ENCODE results near the gene HOXC12. TPM values are rescaled to one million over a fixed set of nuclear protein-coding genes. Genes with fewer than 3 reads are reported as not detected.

The HOXC12 gene
- total and polyA plus RNA-seq, 2 of the 8 experiments (the other 6 are each of a cell fraction or from before 2014, with no cell fraction given), result not detected

DNA sequence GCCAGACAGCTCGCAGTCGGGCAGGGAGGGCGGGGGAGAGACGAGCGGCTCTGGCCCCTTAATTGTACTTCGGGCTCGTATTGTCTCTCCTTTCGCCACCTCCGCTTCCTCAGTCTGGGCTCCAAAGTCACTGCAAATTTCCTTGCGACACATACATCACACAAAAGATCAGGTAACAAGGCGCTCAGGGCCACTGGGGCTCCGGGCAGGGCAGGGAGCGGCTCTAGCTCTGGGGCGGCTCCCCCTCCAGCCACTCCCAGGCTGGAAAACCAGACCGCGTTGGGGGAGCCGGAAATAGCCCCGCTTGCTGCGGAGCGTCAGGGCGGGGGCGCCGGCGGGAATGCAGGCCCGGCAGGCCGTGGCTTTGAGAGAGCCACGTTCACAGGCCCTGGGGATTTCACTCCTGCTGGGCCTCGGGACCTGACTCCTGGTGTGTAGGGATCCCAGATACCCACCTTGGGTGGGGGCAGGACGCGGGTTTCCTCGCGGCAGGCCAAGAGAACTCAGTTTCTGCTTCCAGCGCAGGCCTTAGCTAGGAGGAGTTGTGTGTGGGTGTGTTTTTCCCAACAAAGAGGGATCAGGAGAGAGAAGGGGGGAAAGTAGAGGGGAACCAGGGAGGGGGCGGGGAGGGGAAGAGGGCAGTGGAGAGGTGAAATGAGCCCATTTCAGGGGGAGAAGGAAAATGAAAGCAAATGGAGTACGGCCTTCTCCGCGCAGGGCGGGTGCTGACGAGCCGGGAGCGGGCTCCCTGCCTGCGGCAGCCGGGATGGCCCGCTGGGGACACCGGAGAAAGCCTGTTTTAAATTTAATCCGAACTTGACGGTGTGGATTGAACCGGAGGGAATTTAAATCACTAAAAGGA, 40.9 kb downstream of the HOXC12 start:
- H3K4me2 ChIP-seq (ENCODE audit: insufficient read depth in 1 of 2, low read depth in 2 of 2, low read length in 2 of 2), result peak overlapping the region; percentile 23 to 56
- H3K79me2 ChIP-seq (ENCODE audit: control insufficient read depth in 1 of 2, insufficient read depth in 2 of 2, low read length in 2 of 2), result no peaks in the 10 kb centered on the region
- peak overlapping the region; percentile 72; the same call in 1 of the 2 replicates for H2BK15ac ChIP-seq (ENCODE audit: low read length)
- no peaks in the 10 kb centered on the region for H3K79me1 ChIP-seq (ENCODE audit: low read depth, low read length)
- no peak for FAIRE-seq
- H2AK5ac ChIP-seq (ENCODE audit: low read depth, low read length), result no peak overlapping the region
- peaks cover 4% of the 10 kb centered on the region; the same call in 1 of the 2 replicates for H3K23me2 ChIP-seq (ENCODE audit: low read depth, low read length)
- peak overlapping the region; percentile 68 for H2BK12ac ChIP-seq (ENCODE audit: low read depth, low read length)
- H2BK120ac ChIP-seq (replicated peaks; ENCODE audit: low read depth, low read length), result no peak overlapping the region
- H3K4ac ChIP-seq (replicated peaks; ENCODE audit: insufficient read length, low read depth, low read length), result no peak overlapping the region
- no peak overlapping the region for H4K8ac ChIP-seq (ENCODE audit: extremely low read depth, insufficient read depth, low read length)
- peaks cover 0 to 4% of the 10 kb centered on the region in 2 experiments; a peak in 1 of 4 replicates for H3K9me3 ChIP-seq (ENCODE audit: insufficient read depth in 2 of 2, low read depth in 1 of 2, low read length in 1 of 2)
- H3K18ac ChIP-seq (ENCODE audit: extremely low read depth, low read length), result no peak overlapping the region; the same call in 1 of the 2 replicates
- peak overlapping the region; percentile 72; the same call in 1 of the 2 replicates for H2BK20ac ChIP-seq (ENCODE audit: low read length)
- DNase-seq (ENCODE audit: low read depth in 1 of 2, low spot score in 2 of 2), result peak in 1 of 2 experiments; percentile 80
- peaks cover 27 to 28% of the 10 kb centered on the region in 2 experiments for H4K20me1 ChIP-seq (replicated peaks in 1 of 2; ENCODE audit: control insufficient read depth in 1 of 2, insufficient read depth in 2 of 2, low read length in 2 of 2)
- no peak overlapping the region for H3K23ac ChIP-seq (ENCODE audit: insufficient read length)
- no peak overlapping the region for H4K91ac ChIP-seq (replicated peaks; ENCODE audit: insufficient read length, low read length)
- peaks cover 97 to 100% (median 100%) of the 10 kb centered on the region in 4 experiments for H3K27me3 ChIP-seq (replicated peaks in 1 of 4; ENCODE audit: control insufficient read depth in 3 of 4, extremely low read depth in 1 of 4, insufficient read depth in 3 of 4, low read length in 3 of 4)
- H3K14ac ChIP-seq (ENCODE audit: insufficient read length), result no peak overlapping the region
- no peak overlapping the region for H2AFZ ChIP-seq (ENCODE audit: low read length)
- ChIA-PET CTCF (ENCODE audit: partially characterized antibody) (interaction anchor here (0.7 to 4.4 kb wide), 10 partner anchors 8 to 218 kb away, joined by 3 to 28 read pairs (median 4); partner anchors contain the start of genes HOXC10 and HOXC8), POLR2A (ENCODE audit: partially characterized antibody) (interaction anchor here (1.6 kb wide), 1 partner anchor 10 kb away, joined by 4 read pairs; no protein-coding TSS in a partner anchor)
- WGBS, 2 experiments (ENCODE audit: extremely low coverage in 1 of 2, insufficient coverage in 1 of 2, insufficient read length in 1 of 2, insufficient replicate concordance in 2 of 2, low coverage in 1 of 2, low lambda C conversion rate in 2 of 2, missing lambda C conversion rate in 1 of 2), result 1% methylated on average over 27 of the region's 48 CpGs; no CpG with 5 or more reads in 1 of the 2 experiments
- no peak overlapping the region for H3K9ac ChIP-seq (replicated peaks in 1 of 4; ENCODE audit: extremely low read depth in 1 of 4, low read depth in 3 of 4, low read length in 3 of 4)
- H2BK5ac ChIP-seq (ENCODE audit: low read depth, low read length), result peak overlapping the region; percentile 2; the same call in 1 of the 2 replicates
- peak overlapping the region in 1 of 4 experiments; percentile 45; a peak in 3 of 8 replicates for H3K4me3 ChIP-seq (ENCODE audit: extremely low read depth in 1 of 4, insufficient read depth in 2 of 4, low read depth in 3 of 4, low read length in 4 of 4)
- TF ChIP-seq EGR1 (IDR thresholded peaks at IDR 0.05; ENCODE audit: borderline replicate concordance, low read depth, low read length) (0 out of 2 replicates have a peak, but pooled peaks have one; percentile 16), YY1 (IDR thresholded peaks at IDR 0.05; ENCODE audit: low read depth, low read length) (0 out of 2 replicates have a peak, but pooled peaks have one; percentile 34), GABPA (IDR thresholded peaks at IDR 0.05; ENCODE audit: borderline replicate concordance, insufficient read depth, low read length) (no peak), HDAC6 (IDR thresholded peaks at IDR 0.05; ENCODE audit: low read depth, low read length) (no peak), HDAC2 (IDR thresholded peaks at IDR 0.05; ENCODE audit: borderline replicate concordance in 1 of 2, low read depth in 2 of 2, low read length in 2 of 2) (0 out of 4 replicates have a peak, but pooled peaks of 1 of the 2 experiments have one; percentile 19), NRF1 (IDR thresholded peaks at IDR 0.05; ENCODE audit: low read depth, low read length) (no peak), SUZ12 (IDR thresholded peaks at IDR 0.05; ENCODE audit: low read length) (peak; percentile 5), CTBP2 (IDR thresholded peaks at IDR 0.05; ENCODE audit: borderline replicate concordance, insufficient read depth, insufficient read length, low read length) (peak; percentile 93), ASH2L (IDR thresholded peaks at IDR 0.05; ENCODE audit: low read length) (peak; percentile 15)
- no peak overlapping the region for H3K56ac ChIP-seq (replicated peaks; ENCODE audit: insufficient read length, low read depth, low read length)
- no peak overlapping the region for H4K5ac ChIP-seq (ENCODE audit: insufficient read length, low read depth, low read length)
- peaks cover 0 to 17% (median 8%) of the 10 kb centered on the region in 4 experiments; a peak in 5 of 7 replicates for H3K4me1 ChIP-seq (replicated peaks in 1 of 4; ENCODE audit: control insufficient read depth in 3 of 4, insufficient read depth in 4 of 4, low read length in 3 of 4)
- peaks cover 0 to 19% (median 0%) of the 10 kb centered on the region in 4 experiments; a peak in 1 of 8 replicates for H3K36me3 ChIP-seq (ENCODE audit: control insufficient read depth in 2 of 4, insufficient read depth in 4 of 4, low read length in 3 of 4)
- no peak overlapping the region for H3K27ac ChIP-seq (ENCODE audit: low read depth, low read length)

All from H1 (cell line).